ENCODE results near the gene NAV3.
A peak's percentile ranks its signal among the peaks of the same experiment; 100 is the strongest.

Gene NAV3

GRCh38 chr12:77882709-77883108 is 52.0 kb downstream of the NAV3 start:
- CTCF ChIA-PET, result no interaction called here
- POLR2A ChIA-PET, result no interaction called here
- no peak for DNase-seq (ENCODE audit: extremely low spot score)
- no peak for TF ChIP-seq ARNT (IDR thresholded peaks at IDR 0.05)
- no peak for TF ChIP-seq SP1 (IDR thresholded peaks at IDR 0.05)

- no peak for DNase-seq (ENCODE audit: extremely low spot score)
- TF ChIP-seq ELF4 (IDR thresholded peaks at IDR 0.05), result no peak
- ChIA-PET CTCF (no interaction called here), POLR2A (no interaction called here)
Measured at GRCh38 chr12:77888611-77889010, 57.9 kb downstream of the NAV3 start.

GRCh38 chr12:77891518-77892147 is 60.9 kb downstream of the NAV3 start:
- TF ChIP-seq HDGF (IDR thresholded peaks at IDR 0.05; ENCODE audit: borderline replicate concordance) (no peak), BHLHE40 (IDR thresholded peaks at IDR 0.05; ENCODE audit: borderline replicate concordance) (no peak), ZNF384 (IDR thresholded peaks at IDR 0.05) (no peak), PKNOX1 (IDR thresholded peaks at IDR 0.05) (no peak), FOXM1 (IDR thresholded peaks at IDR 0.05; ENCODE audit: borderline replicate concordance) (no peak), FOXA1 (IDR thresholded peaks at IDR 0.05) (no peak), SP1 (IDR thresholded peaks at IDR 0.05) (no peak), SUZ12 (IDR thresholded peaks at IDR 0.05) (no peak), ARNT (IDR thresholded peaks at IDR 0.05) (no peak), TARDBP (IDR thresholded peaks at IDR 0.05) (no peak), FOXK2 (IDR thresholded peaks at IDR 0.05) (no peak), NFRKB (IDR thresholded peaks at IDR 0.05) (no peak), CTBP1 (IDR thresholded peaks at IDR 0.05; ENCODE audit: borderline replicate concordance) (no peak), LEF1 (IDR thresholded peaks at IDR 0.05; ENCODE audit: borderline replicate concordance) (no peak)
- POLR2A ChIA-PET, result no interaction called here
- DNase-seq (ENCODE audit: extremely low spot score), result no peak
- CTCF ChIA-PET, result no interaction called here

- TF ChIP-seq L3MBTL2 (conservative IDR thresholded peaks at IDR 0.05), result no peak
- no peak for TF ChIP-seq PKNOX1 (IDR thresholded peaks at IDR 0.05)
- no peak for TF ChIP-seq LEF1 (IDR thresholded peaks at IDR 0.05; ENCODE audit: borderline replicate concordance)
- no peak for TF ChIP-seq ARNT (IDR thresholded peaks at IDR 0.05)
- TF ChIP-seq FOXM1 (IDR thresholded peaks at IDR 0.05; ENCODE audit: borderline replicate concordance), result no peak
- no peak for TF ChIP-seq FOXA1 (IDR thresholded peaks at IDR 0.05)
- TF ChIP-seq ZNF384 (IDR thresholded peaks at IDR 0.05), result no peak
- no peak for TF ChIP-seq FOXK2 (IDR thresholded peaks at IDR 0.05)
- no peak for TF ChIP-seq SUZ12 (IDR thresholded peaks at IDR 0.05)
- no peak for TF ChIP-seq CTBP1 (IDR thresholded peaks at IDR 0.05; ENCODE audit: borderline replicate concordance)
- TF ChIP-seq BHLHE40 (IDR thresholded peaks at IDR 0.05; ENCODE audit: borderline replicate concordance), result no peak
- TF ChIP-seq TARDBP (IDR thresholded peaks at IDR 0.05), result no peak
- TF ChIP-seq SP1 (IDR thresholded peaks at IDR 0.05), result no peak
- no peak for TF ChIP-seq HDGF (IDR thresholded peaks at IDR 0.05; ENCODE audit: borderline replicate concordance)
- no peak for TF ChIP-seq NFRKB (IDR thresholded peaks at IDR 0.05)
- TF ChIP-seq ELF4 (IDR thresholded peaks at IDR 0.05), result no peak
- POLR2A ChIA-PET, result no interaction called here
- no peak for DNase-seq (ENCODE audit: extremely low spot score)
- CTCF ChIA-PET, result interaction anchor here (1.4 kb wide), 1 partner anchor 31 kb away, joined by 4 read pairs; no protein-coding TSS in a partner anchor
Measured at GRCh38 chr12:77893918-77894317, 63.2 kb downstream of the NAV3 start.

GRCh38 chr12:77894556-77894955 is 63.9 kb downstream of the NAV3 start:
- TF ChIP-seq PKNOX1 (IDR thresholded peaks at IDR 0.05), result no peak
- no peak for TF ChIP-seq TARDBP (IDR thresholded peaks at IDR 0.05)
- no peak for TF ChIP-seq FOXA1 (IDR thresholded peaks at IDR 0.05)
- TF ChIP-seq BHLHE40 (IDR thresholded peaks at IDR 0.05; ENCODE audit: borderline replicate concordance), result no peak
- no peak for TF ChIP-seq SP1 (IDR thresholded peaks at IDR 0.05)
- TF ChIP-seq LEF1 (IDR thresholded peaks at IDR 0.05; ENCODE audit: borderline replicate concordance), result no peak
- no peak for TF ChIP-seq CTBP1 (IDR thresholded peaks at IDR 0.05; ENCODE audit: borderline replicate concordance)
- no peak for TF ChIP-seq SUZ12 (IDR thresholded peaks at IDR 0.05)
- POLR2A ChIA-PET, result no interaction called here
- no peak for DNase-seq (ENCODE audit: extremely low spot score)
- CTCF ChIA-PET, result interaction anchor here (1.4 kb wide), 1 partner anchor 31 kb away, joined by 4 read pairs; no protein-coding TSS in a partner anchor

GRCh38 chr12:77895699-77896098 is 65.0 kb downstream of the NAV3 start:
- ChIA-PET POLR2A (no interaction called here), CTCF (no interaction called here)
- DNase-seq (ENCODE audit: extremely low spot score), result no peak
- TF ChIP-seq PKNOX1 (IDR thresholded peaks at IDR 0.05), result peak; percentile 88
- no peak for TF ChIP-seq ARNT (IDR thresholded peaks at IDR 0.05)
- peak; percentile 83 for TF ChIP-seq ZNF384 (IDR thresholded peaks at IDR 0.05)
- 0 out of 2 replicates have a peak, but pooled peaks have one; percentile 31 for TF ChIP-seq CTBP1 (IDR thresholded peaks at IDR 0.05; ENCODE audit: borderline replicate concordance)
- TF ChIP-seq FOXK2 (IDR thresholded peaks at IDR 0.05), result no peak
- TF ChIP-seq LEF1 (IDR thresholded peaks at IDR 0.05; ENCODE audit: borderline replicate concordance), result no peak
- TF ChIP-seq FOXM1 (IDR thresholded peaks at IDR 0.05; ENCODE audit: borderline replicate concordance), result no peak
- TF ChIP-seq NFRKB (IDR thresholded peaks at IDR 0.05), result no peak
- TF ChIP-seq SP1 (IDR thresholded peaks at IDR 0.05), result no peak
- TF ChIP-seq HDGF (IDR thresholded peaks at IDR 0.05; ENCODE audit: borderline replicate concordance), result no peak
- no peak for TF ChIP-seq TARDBP (IDR thresholded peaks at IDR 0.05)
- TF ChIP-seq L3MBTL2 (conservative IDR thresholded peaks at IDR 0.05), result no peak

Measured in HEK293T (cell line).